Activated T-cell treated with anti-CD3 and anti-CD28 coated beads for 48 hours (primary cell): ENCODE measurements around the gene ARID1A.
A peak's percentile ranks its signal among the peaks of the same experiment; 100 is the strongest.
"Not testable (repeated sequence)": the region's sequence is repeated elsewhere in the genome, so short reads cannot be mapped to it uniquely, and the experiment has no call there.

ENCODE experiments used
- DNase-seq: peaks from one replicate; pipeline ENCODE4 v3.0.0-alpha.2; 2020; ENCODE audit warnings: low read depth

ARID1A gene

GRCh38 chr1:26695356-26696118, at the start of gene ARID1A:
TSS of gene ARID1A (plus strand) at chr1:26696015. CDS start at chr1:26696404, 389 bp downstream.
- DNase-seq: peak; percentile 93

DNA sequence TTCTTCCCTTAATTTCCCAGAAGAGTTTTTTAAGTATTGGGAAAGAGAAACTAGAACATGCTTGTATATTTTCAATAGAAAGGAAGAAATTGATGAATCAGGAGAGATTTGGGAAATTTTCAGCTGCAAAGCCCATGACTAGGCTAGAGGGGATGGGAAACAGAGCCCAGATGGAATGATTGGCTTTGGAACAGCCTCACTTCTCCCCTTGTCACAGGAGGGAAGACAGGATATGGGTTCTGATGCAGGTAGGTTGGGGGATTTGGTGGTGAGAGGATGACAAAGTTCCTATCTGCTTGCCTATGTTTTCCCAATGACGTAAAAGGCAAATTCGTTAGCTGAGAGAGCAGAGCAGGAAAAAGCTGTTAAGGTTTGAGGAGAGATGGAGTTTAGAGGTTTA, 31.0 kb upstream of the ARID1A start:
- no peak for DNase-seq

- no peak for DNase-seq
Measured at GRCh38 chr1:26666855-26667254, 29.0 kb upstream of the ARID1A start.

- DNase-seq: not testable (repeated sequence)
Measured at GRCh38 chr1:26668106-26668786, 27.6 kb upstream of the ARID1A start.

GRCh38 chr1:26677306-26678115, 18.3 kb upstream of the ARID1A start:
- DNase-seq: peak; percentile 34

- no peak for DNase-seq
Measured at GRCh38 chr1:26684763-26685508, 10.9 kb upstream of the ARID1A start.

- DNase-seq: no peak
Measured at GRCh38 chr1:26686795-26687194, 9.0 kb upstream of the ARID1A start.

DNA sequence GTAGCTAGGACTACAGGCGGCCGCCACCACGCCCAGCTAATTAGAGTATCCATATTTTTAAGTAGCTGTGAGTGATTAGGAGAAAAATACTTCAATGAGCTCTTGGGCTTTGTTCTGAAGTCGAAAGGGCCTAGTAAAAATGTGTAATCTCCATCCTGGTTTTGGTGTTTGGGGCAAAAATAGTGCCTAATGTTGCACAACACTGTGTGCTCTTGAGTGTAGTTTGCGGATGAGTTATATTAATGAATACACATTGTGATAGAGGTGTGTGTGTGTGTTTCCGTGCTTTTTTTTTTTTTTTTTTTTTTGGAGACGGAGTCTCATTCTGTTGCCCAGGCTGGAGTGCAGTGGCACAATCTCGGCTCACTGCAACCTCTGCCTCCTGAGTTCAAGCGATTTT, 6.3 kb upstream of the ARID1A start:
- DNase-seq: no peak

GRCh38 chr1:26690157-26690556, 5.7 kb upstream of the ARID1A start:
- DNase-seq: no peak

DNA sequence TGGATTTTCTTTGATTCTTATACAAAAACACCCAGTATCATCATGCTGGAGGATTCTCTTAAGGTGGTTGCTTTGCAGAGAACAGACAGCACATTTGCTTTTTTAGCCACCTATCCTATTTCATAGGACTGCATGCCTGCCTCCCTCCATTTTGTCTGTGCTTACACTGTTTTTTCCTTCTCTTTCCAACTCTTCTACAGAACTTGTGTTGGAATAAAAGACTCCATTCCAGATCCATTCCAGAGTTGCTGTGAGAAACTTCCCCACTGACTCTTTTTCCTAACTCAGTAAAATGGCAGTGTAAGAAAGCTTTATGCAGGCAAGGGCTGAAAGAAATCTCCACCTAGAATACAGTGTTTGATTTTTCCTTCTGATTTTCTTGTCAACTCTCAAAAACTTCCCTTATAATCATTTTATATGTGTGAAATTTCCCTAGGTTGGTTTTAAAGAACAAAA, 5.2 kb upstream of the ARID1A start:
- no peak for DNase-seq

DNA sequence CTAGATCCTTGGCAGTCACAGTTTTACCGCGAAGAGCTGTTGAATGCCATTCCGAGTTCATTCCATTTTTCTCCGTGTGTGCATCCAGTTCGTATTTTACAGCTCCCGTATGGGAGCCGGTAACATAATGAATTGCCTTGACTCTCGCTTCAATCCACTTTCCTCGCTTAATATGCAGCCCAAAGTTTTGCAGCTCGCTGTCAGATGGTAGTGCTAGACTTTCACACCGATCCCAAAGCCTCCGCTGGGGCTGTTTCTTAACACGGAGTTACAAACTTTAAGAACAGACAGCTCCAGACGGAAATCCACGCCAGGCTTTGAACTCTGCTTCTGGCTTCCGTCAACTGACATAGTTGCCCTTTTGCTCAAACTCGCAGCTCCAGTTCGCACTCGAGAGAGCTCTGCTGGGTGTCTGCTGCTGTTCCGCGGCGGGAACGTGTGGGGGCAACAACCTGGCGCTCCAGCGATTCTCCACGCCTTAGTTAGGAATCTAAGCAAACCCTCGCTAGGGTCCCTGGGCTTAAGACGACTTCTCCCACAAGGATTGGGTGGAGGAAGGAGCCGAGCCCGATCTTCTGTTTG, 3.5 kb upstream of the ARID1A start:
- peak; percentile 69 for DNase-seq

DNA sequence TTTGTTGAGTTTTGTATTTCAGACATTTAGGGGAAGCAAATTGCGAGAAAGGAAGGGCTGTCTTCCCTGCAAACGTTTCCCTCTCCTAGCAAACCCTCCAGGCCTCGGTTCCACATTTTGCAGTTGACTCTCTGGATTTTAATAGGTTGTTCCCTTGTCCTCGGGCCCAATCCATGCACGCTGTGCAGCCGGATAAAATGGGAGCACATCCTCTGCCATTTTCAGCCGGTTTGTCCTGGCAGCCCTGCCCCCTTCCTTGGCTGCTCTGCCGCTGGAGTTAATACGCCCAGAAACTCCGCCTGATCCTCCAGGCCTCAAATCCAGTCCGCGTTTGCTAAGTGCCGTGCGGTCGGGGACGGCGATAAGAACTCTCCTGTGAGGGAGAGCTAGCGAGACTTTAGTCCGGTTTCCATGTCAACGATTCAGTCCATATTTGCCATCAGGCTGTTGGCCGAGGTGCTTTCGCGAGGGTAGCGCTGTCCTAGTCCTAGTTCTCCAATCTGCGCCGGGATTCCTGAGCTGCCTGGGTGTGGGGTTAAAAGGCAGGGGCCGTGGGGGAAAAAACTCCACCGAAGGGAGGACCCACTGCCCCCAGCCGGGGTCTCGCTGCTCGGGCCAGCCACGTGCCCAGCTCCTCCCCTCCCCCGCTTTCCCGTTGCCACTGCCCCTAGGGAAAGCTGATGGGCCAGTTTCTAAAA, 2.9 kb upstream of the ARID1A start:
- DNase-seq: peak; percentile 83

DNA sequence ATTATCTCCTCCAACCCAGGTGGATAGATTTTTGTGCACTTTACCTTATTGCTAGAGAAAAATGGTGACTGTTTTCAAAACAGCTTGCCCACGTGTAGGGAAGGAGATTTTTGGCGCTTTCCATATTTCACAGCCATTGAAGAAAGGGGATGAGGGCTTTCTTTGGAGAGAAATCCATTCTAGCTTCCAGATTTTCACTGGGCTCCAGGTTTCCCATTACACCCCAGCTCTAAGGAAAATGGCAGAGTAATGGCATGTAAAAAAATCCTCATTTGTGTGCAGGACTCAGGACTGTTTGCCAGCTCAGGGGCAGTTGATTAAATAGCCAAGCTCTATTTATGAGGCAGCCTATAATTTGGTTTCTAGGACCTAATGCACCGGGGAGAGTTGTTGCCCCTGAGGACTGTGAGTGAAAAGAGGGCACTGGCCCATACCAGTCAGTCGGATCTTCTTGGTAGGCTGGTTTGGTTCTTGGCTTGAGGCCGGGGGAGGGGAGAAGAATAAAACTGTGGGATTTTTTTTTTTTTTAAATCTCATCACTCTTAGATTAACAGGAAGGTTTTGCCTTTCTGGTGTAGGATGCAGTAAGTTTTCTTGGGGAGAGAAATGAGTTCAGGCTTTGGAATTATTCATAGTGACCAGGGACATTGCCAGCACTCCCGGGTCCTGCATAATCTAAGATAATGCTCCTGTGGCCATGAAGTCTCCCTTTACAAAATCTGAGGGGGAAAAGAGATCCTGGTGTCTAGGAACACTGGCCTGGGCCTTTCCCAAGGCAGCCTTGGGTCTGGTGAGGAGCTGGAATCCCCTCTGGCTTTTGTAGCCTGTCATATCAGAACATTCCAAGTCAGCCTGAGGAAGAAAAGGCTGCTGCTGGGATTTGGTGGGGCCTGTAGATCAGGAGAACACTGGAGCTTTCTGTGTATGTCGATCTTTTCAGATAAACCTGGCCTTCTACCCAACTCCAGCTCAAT, 1.9 kb upstream of the ARID1A start:
- DNase-seq: no peak

DNA sequence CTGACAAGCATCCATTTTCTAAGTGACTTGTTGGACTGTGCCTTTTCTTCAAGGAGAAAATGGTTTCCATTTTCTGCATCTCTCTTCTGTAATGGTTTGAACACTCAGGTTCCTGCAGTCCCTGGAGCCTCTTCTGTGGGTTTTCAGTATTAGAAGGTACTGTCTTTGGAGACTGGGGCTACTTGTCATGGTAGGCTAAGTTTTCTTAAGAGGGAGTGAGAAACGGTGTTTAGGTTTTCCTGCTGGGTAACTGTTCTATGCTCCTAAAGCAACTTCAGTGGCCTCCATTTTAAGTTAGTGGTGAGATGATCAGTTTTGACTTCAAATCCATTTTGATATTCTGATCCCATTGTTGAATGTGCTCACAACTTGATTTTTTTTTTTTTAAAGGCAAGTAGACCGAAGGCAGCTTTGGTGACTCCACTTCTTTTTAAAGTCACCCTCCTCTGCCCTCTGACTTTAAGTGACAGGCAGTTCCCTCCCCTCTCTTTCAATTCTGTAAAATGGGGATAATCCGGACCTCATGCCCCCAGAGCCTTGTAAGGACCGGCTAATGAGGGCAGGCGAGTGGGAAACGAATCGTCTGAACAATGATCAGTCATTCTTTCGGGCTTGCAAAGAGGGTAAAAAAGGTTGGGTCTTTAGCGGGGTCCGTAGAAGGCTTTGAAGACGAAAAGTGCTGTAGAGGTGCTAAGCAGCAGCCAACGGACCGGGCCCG, 1.0 kb upstream of the ARID1A start:
- DNase-seq: no peak

DNA sequence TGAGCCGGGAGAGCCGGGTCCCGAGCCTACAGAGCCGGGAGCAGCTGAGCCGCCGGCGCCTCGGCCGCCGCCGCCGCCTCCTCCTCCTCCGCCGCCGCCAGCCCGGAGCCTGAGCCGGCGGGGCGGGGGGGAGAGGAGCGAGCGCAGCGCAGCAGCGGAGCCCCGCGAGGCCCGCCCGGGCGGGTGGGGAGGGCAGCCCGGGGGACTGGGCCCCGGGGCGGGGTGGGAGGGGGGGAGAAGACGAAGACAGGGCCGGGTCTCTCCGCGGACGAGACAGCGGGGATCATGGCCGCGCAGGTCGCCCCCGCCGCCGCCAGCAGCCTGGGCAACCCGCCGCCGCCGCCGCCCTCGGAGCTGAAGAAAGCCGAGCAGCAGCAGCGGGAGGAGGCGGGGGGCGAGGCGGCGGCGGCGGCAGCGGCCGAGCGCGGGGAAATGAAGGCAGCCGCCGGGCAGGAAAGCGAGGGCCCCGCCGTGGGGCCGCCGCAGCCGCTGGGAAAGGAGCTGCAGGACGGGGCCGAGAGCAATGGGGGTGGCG, 371 bp downstream of the ARID1A start:
- no peak for DNase-seq

- DNase-seq: peak; percentile 60
Measured at GRCh38 chr1:26696654-26697430, 1.0 kb downstream of the ARID1A start.

DNA sequence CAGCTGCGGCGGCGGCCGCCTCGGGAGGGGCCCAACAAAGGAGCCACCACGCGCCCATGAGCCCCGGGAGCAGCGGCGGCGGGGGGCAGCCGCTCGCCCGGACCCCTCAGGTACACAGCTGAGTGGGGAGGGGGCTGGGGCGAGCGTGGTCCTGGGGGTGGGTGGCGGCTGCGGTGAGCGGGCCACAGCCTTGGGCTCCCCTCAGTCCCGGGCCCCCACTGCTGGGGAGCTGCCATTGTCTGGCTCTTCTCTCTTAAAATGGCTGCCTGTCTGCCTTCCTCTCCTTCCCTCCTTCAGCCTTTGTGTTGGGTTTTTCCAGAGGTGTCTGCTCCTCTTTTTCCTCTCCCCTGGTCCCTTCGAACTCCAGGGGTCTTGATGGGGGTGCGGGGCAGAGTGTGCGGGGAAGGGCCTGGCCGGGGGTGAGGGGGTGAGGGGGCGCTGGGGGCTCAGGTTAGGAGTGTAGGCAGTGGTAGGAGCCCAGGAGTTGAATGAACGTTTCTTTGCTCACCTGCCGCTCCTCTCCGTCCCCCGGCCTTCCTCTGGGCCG, 1.7 kb downstream of the ARID1A start:
- DNase-seq: no peak
